Lower leg skin (tissue), 4 donors: Measurements from ENCODE around the gene GPR39. TPM values are rescaled to one million over a fixed set of nuclear protein-coding genes. Genes with fewer than 3 reads are reported as not detected.

Source experiments
- DNase-seq, 2 donors: peaks; one replicate each; pipeline ENCODE4 v3.0.0-alpha.2; 2019; ENCODE audit warnings: low spot score in 2 of 2
- H3K4me3 ChIP-seq: fragments of 200-600 bp; sonication (generic); 2 replicates; pipeline ENCODE4 v1.5.1; 2017; ENCODE audit warnings: mild to moderate bottlenecking, low read depth; ENCODE audit not compliant: poor library complexity, severe bottlenecking
- POLR2A ChIP-seq, 2 donors: fragments of 450-650 bp; IDR thresholded peaks; one replicate each; pipeline ENCODE4 v1.6.1; 2016 to 2017; ENCODE audit warnings: antibody characterized with exemption in 2 of 2, mild to moderate bottlenecking in 1 of 2, moderate library complexity in 1 of 2
- WGBS, 2 donors: methylation state at CpG; one replicate each; pipeline ENCODE4 v1.1.5; 2018; 5-methylcytosine and 5-hydroxymethylcytosine counted together
- intact Hi-C: fragments of 100-400 bp; cut with DNase I; formaldehyde crosslinking; loops from one replicate; pipeline ENCODE4 v1.15.0; 2023; ENCODE audit warnings: low total_unique reads
- total RNA-seq, 4 donors: library from RNA; depleted of rRNA; stranded (reverse); fragments of >200 nt; gene quantifications; one replicate each; pipeline ENCODE4 v1.1.0, GENCODE V29; 2016
- TF ChIP-seq, protein P1 (sequence below), 3 donors: fragments of 450-650 bp; IDR thresholded peaks; one replicate each; pipeline ENCODE4 v1.5.1; 2016; ENCODE audit warnings: antibody characterized with exemption in 3 of 3, mild to moderate bottlenecking in 3 of 3, moderate library complexity in 2 of 3

Gene GPR39
- total RNA-seq, 4 donors from 2014 or later = 0.30 to 2.8 (median 2.0) TPM

- no peak for DNase-seq
- intact Hi-C loops = no loop called here
- 92 to 94% methylated on average over 4 of the region's 4 CpGs for WGBS, 2 donors
- H3K4me3 ChIP-seq = no peak overlapping the region
- TF ChIP-seq POLR2A (IDR thresholded peaks at IDR 0.05) = no peak
- TF ChIP-seq, protein P1, sequence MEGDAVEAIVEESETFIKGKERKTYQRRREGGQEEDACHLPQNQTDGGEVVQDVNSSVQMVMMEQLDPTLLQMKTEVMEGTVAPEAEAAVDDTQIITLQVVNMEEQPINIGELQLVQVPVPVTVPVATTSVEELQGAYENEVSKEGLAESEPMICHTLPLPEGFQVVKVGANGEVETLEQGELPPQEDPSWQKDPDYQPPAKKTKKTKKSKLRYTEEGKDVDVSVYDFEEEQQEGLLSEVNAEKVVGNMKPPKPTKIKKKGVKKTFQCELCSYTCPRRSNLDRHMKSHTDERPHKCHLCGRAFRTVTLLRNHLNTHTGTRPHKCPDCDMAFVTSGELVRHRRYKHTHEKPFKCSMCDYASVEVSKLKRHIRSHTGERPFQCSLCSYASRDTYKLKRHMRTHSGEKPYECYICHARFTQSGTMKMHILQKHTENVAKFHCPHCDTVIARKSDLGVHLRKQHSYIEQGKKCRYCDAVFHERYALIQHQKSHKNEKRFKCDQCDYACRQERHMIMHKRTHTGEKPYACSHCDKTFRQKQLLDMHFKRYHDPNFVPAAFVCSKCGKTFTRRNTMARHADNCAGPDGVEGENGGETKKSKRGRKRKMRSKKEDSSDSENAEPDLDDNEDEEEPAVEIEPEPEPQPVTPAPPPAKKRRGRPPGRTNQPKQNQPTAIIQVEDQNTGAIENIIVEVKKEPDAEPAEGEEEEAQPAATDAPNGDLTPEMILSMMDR (IDR thresholded peaks at IDR 0.05) = no peak
Observed at GRCh38 chr2:132691556-132691955, 275.0 kb downstream of the GPR39 start.

DNA sequence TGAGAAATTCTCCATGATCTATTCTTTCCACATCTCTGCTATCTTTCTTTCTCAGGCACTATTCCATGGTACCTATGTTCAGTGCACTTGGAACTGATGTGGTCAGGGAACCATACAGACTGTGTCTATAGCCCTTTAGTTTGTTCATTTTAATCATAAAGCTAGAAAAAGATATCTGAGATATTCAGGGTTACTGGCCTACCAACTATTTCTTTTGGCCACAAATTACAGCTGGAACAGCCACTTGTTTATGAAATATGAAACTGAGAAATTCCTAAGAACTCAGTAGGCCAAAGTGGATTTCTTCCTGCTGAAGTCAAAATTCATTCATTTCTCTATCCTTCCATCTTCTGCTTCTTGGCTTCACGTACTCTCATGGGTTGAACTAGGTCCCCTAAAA, 276.2 kb downstream of the GPR39 start:
- TF ChIP-seq, protein P1 (IDR thresholded peaks at IDR 0.05) = no peak
- DNase-seq = no peak
- WGBS, 2 donors = 68 to 88% methylated on average over 1 of the region's 1 CpG
- no peak overlapping the region for H3K4me3 ChIP-seq
- intact Hi-C loops = no loop called here
